Esophagus squamous epithelium (tissue), 4 donors: Measurements from ENCODE around the gene PTGES3.

Experiments
- CTCF ChIP-seq, 6 experiments: fragments of 450-650 bp in 4 of 6; fragments of 200-600 bp in 2 of 6; sonication (generic) in 2 of 6; IDR thresholded peaks; one replicate each; pipeline ENCODE4 v1.5.1; 2016 to 2019; ENCODE audit warnings: antibody characterized with exemption in 6 of 6, mild to moderate bottlenecking in 4 of 6, moderate library complexity in 4 of 6
- POLR2A ChIP-seq, 4 donors: fragments of 450-650 bp; IDR thresholded peaks; one replicate each; pipeline ENCODE4 v1.6.1; 2017; ENCODE audit warnings: antibody characterized with exemption in 4 of 4, mild to moderate bottlenecking in 4 of 4, moderate library complexity in 3 of 4

GRCh38 chr12:56670836-56671235, 17.2 kb downstream of the PTGES3 start:
- TF ChIP-seq CTCF (IDR thresholded peaks at IDR 0.05) (no peak), POLR2A (IDR thresholded peaks at IDR 0.05) (no peak)
